ENCODE measurements around the gene MBOAT2.
"Not testable (repeated sequence)": the region's sequence is repeated elsewhere in the genome, so short reads cannot be mapped to it uniquely, and the experiment has no call there.

The MBOAT2 gene

GRCh38 chr2:8989536-8990079 is 13.9 kb downstream of the MBOAT2 start:
- Mint-ChIP-seq H3K36me3 (ENCODE audit: low read depth) (no peaks in the 10 kb centered on the region), H3K27ac (no peak overlapping the region), H3K4me1 (ENCODE audit: low read depth) (no peaks in the 10 kb centered on the region), H3K9me3 (no peaks in the 10 kb centered on the region), H3K4me3 (no peak overlapping the region), H3K27me3 (peaks cover 8% of the 10 kb centered on the region)
- no peak for DNase-seq

- no peak for DNase-seq
- Mint-ChIP-seq H3K27me3 (peaks cover 3% of the 10 kb centered on the region), H3K9me3 (no peaks in the 10 kb centered on the region), H3K4me3 (no peak overlapping the region), H3K4me1 (ENCODE audit: low read depth) (no peaks in the 10 kb centered on the region), H3K27ac (no peak overlapping the region), H3K36me3 (ENCODE audit: low read depth) (no peaks in the 10 kb centered on the region)
Observed at GRCh38 chr2:8987410-8987809, 16.1 kb downstream of the MBOAT2 start.

- peaks cover 3% of the 10 kb centered on the region for H3K27me3 Mint-ChIP-seq
- no peaks in the 10 kb centered on the region for H3K4me1 Mint-ChIP-seq (ENCODE audit: low read depth)
- no peaks in the 10 kb centered on the region for H3K9me3 Mint-ChIP-seq
- no peaks in the 10 kb centered on the region for H3K36me3 Mint-ChIP-seq (ENCODE audit: low read depth)
- H3K27ac Mint-ChIP-seq, result no peak overlapping the region
- H3K4me3 Mint-ChIP-seq, result no peak overlapping the region
- DNase-seq, result no peak
Observed at GRCh38 chr2:8986327-8986976, 17.0 kb downstream of the MBOAT2 start.

GRCh38 chr2:8985561-8986326 is 17.7 kb downstream of the MBOAT2 start:
- DNase-seq, result no peak
- no peaks in the 10 kb centered on the region for H3K9me3 Mint-ChIP-seq
- H3K27ac Mint-ChIP-seq, result no peak overlapping the region
- no peaks in the 10 kb centered on the region for H3K4me1 Mint-ChIP-seq (ENCODE audit: low read depth)
- H3K27me3 Mint-ChIP-seq, result peaks cover 3% of the 10 kb centered on the region
- no peaks in the 10 kb centered on the region for H3K36me3 Mint-ChIP-seq (ENCODE audit: low read depth)
- no peak overlapping the region for H3K4me3 Mint-ChIP-seq

- Mint-ChIP-seq H3K4me1 (ENCODE audit: low read depth) (no peaks in the 10 kb centered on the region), H3K4me3 (no peak overlapping the region), H3K27me3 (peaks cover 3% of the 10 kb centered on the region), H3K36me3 (ENCODE audit: low read depth) (no peaks in the 10 kb centered on the region), H3K27ac (no peak overlapping the region), H3K9me3 (no peaks in the 10 kb centered on the region)
- DNase-seq, result no peak
Observed at GRCh38 chr2:8984855-8985254, 18.6 kb downstream of the MBOAT2 start.

GRCh38 chr2:8984157-8984556 is 19.3 kb downstream of the MBOAT2 start:
- Mint-ChIP-seq H3K4me3 (no peak overlapping the region), H3K4me1 (ENCODE audit: low read depth) (no peaks in the 10 kb centered on the region), H3K27me3 (peaks cover 3% of the 10 kb centered on the region), H3K27ac (no peak overlapping the region), H3K36me3 (ENCODE audit: low read depth) (no peaks in the 10 kb centered on the region), H3K9me3 (no peaks in the 10 kb centered on the region)
- DNase-seq, result no peak

GRCh38 chr2:8983571-8983970 is 19.9 kb downstream of the MBOAT2 start:
- Mint-ChIP-seq H3K27me3 (peaks cover 3% of the 10 kb centered on the region), H3K9me3 (no peaks in the 10 kb centered on the region), H3K36me3 (ENCODE audit: low read depth) (no peaks in the 10 kb centered on the region), H3K27ac (no peak overlapping the region), H3K4me3 (no peak overlapping the region), H3K4me1 (ENCODE audit: low read depth) (no peaks in the 10 kb centered on the region)
- DNase-seq, result no peak

GRCh38 chr2:8981876-8982275 is 21.6 kb downstream of the MBOAT2 start:
- Mint-ChIP-seq H3K27ac (no peak overlapping the region), H3K9me3 (no peaks in the 10 kb centered on the region), H3K27me3 (peaks cover 3% of the 10 kb centered on the region), H3K36me3 (ENCODE audit: low read depth) (no peaks in the 10 kb centered on the region), H3K4me1 (ENCODE audit: low read depth) (no peaks in the 10 kb centered on the region), H3K4me3 (no peak overlapping the region)
- DNase-seq, result no peak

- no peak overlapping the region for H3K4me3 Mint-ChIP-seq
- H3K27ac Mint-ChIP-seq, result no peak overlapping the region
- no peaks in the 10 kb centered on the region for H3K27me3 Mint-ChIP-seq
- no peaks in the 10 kb centered on the region for H3K9me3 Mint-ChIP-seq
- no peak for DNase-seq
- H3K4me1 Mint-ChIP-seq (ENCODE audit: low read depth), result no peaks in the 10 kb centered on the region
- no peaks in the 10 kb centered on the region for H3K36me3 Mint-ChIP-seq (ENCODE audit: low read depth)
Observed at GRCh38 chr2:8980096-8980495, 23.4 kb downstream of the MBOAT2 start.

- Mint-ChIP-seq H3K27ac (no peak overlapping the region), H3K9me3 (no peaks in the 10 kb centered on the region), H3K36me3 (ENCODE audit: low read depth) (no peaks in the 10 kb centered on the region), H3K4me1 (ENCODE audit: low read depth) (no peaks in the 10 kb centered on the region), H3K27me3 (no peaks in the 10 kb centered on the region), H3K4me3 (no peak overlapping the region)
- DNase-seq, result no peak
Observed at GRCh38 chr2:8977758-8978157, 25.7 kb downstream of the MBOAT2 start.

GRCh38 chr2:8976442-8977259 is 26.8 kb downstream of the MBOAT2 start:
- Mint-ChIP-seq H3K27ac (no peak overlapping the region), H3K36me3 (ENCODE audit: low read depth) (no peaks in the 10 kb centered on the region), H3K27me3 (no peaks in the 10 kb centered on the region), H3K9me3 (no peaks in the 10 kb centered on the region), H3K4me3 (no peak overlapping the region), H3K4me1 (ENCODE audit: low read depth) (no peaks in the 10 kb centered on the region)
- no peak for DNase-seq

GRCh38 chr2:8974016-8974415 is 29.5 kb downstream of the MBOAT2 start:
- Mint-ChIP-seq H3K4me1 (ENCODE audit: low read depth) (no peaks in the 10 kb centered on the region), H3K4me3 (no peak overlapping the region), H3K9me3 (peaks cover 2% of the 10 kb centered on the region), H3K36me3 (ENCODE audit: low read depth) (no peaks in the 10 kb centered on the region), H3K27ac (no peak overlapping the region), H3K27me3 (peaks cover 4% of the 10 kb centered on the region)
- DNase-seq, result no peak

GRCh38 chr2:8973017-8973416 is 30.5 kb downstream of the MBOAT2 start:
- H3K4me3 Mint-ChIP-seq; H3K9me3 Mint-ChIP-seq; H3K27me3 Mint-ChIP-seq; H3K4me1 Mint-ChIP-seq (ENCODE audit: low read depth); H3K27ac Mint-ChIP-seq; DNase-seq; H3K36me3 Mint-ChIP-seq (ENCODE audit: low read depth): not testable (repeated sequence)

GRCh38 chr2:8972535-8972934 is 30.9 kb downstream of the MBOAT2 start:
- not testable (repeated sequence) for H3K27me3 Mint-ChIP-seq; H3K27ac Mint-ChIP-seq; H3K36me3 Mint-ChIP-seq (ENCODE audit: low read depth); H3K4me3 Mint-ChIP-seq; H3K4me1 Mint-ChIP-seq (ENCODE audit: low read depth); DNase-seq; H3K9me3 Mint-ChIP-seq

GRCh38 chr2:8969348-8969747 is 34.1 kb downstream of the MBOAT2 start:
- H3K4me3 Mint-ChIP-seq; H3K36me3 Mint-ChIP-seq (ENCODE audit: low read depth); H3K4me1 Mint-ChIP-seq (ENCODE audit: low read depth); DNase-seq; H3K27ac Mint-ChIP-seq; H3K9me3 Mint-ChIP-seq: not testable (repeated sequence)
- peaks cover 11% of the 10 kb centered on the region for H3K27me3 Mint-ChIP-seq
